IMR-90 (cell line): ENCODE data around the gene L3MBTL2.
A peak's percentile ranks its signal among the peaks of the same experiment; 100 is the strongest.

Experiments used
- BHLHE40 ChIP-seq: fragments of 150-350 bp; IDR thresholded peaks from 2 replicates; pipeline ENCODE4 v1.6.1; 2016; ENCODE audit warnings: mild to moderate bottlenecking, low read depth, low read length
- CEBPB ChIP-seq: IDR thresholded peaks from 2 replicates; pipeline ENCODE4 v1.6.1; 2012; ENCODE audit warnings: low read depth, low read length, improper control_type of control experiment
- CHD1 ChIP-seq: IDR thresholded peaks from 2 replicates; pipeline ENCODE4 v1.6.1; 2012; ENCODE audit warnings: low read depth, low read length, improper control_type of control experiment
- ELK1 ChIP-seq: fragments of 150-350 bp; IDR thresholded peaks from 2 replicates; pipeline ENCODE4 v1.6.1; 2016; ENCODE audit warnings: low read depth, mild to moderate bottlenecking, low read length, moderate library complexity, borderline replicate concordance
- MAFK ChIP-seq: IDR thresholded peaks from 2 replicates; pipeline ENCODE4 v1.6.1; 2012; ENCODE audit warnings: low read depth, low read length, improper control_type of control experiment
- MXI1 ChIP-seq: IDR thresholded peaks from 2 replicates; pipeline ENCODE4 v1.6.1; 2012; ENCODE audit warnings: low read depth, mild to moderate bottlenecking, low read length, moderate library complexity, borderline replicate concordance
- NFE2L2 ChIP-seq: fragments of 150-350 bp; IDR thresholded peaks from 2 replicates; pipeline ENCODE4 v1.6.1; 2016; ENCODE audit warnings: low read depth, mild to moderate bottlenecking, low read length
- POLR2A ChIP-seq: IDR thresholded peaks from 2 replicates; pipeline ENCODE4 v1.6.1; 2012; ENCODE audit warnings: mild to moderate bottlenecking, low read depth, low read length
- RAD21 ChIP-seq: IDR thresholded peaks from 2 replicates; pipeline ENCODE4 v1.6.1; 2012; ENCODE audit warnings: low read length, improper control_type of control experiment
- RCOR1 ChIP-seq: IDR thresholded peaks from 2 replicates; pipeline ENCODE4 v1.6.1; 2012; ENCODE audit warnings: mild to moderate bottlenecking, low read length, improper control_type of control experiment; ENCODE audit not compliant: insufficient replicate concordance
- RFX5 ChIP-seq: IDR thresholded peaks from 2 replicates; pipeline ENCODE4 v1.8.0; 2012; ENCODE audit warnings: low read depth, mild to moderate bottlenecking, low read length, moderate library complexity
- SMC3 ChIP-seq: fragments of 150-350 bp; IDR thresholded peaks from 2 replicates; pipeline ENCODE4 v1.6.1; 2016; ENCODE audit warnings: low read depth, mild to moderate bottlenecking, antibody characterized with exemption, low read length, moderate library complexity
- USF2 ChIP-seq: fragments of 150-350 bp; IDR thresholded peaks from 2 replicates; pipeline ENCODE4 v1.6.1; 2017; ENCODE audit warnings: mild to moderate bottlenecking, antibody characterized with exemption, low read length, low read depth
- TF ChIP-seq, protein P1 (sequence below): conservative IDR thresholded peaks from 2 replicates; pipeline ENCODE4 v1.5.1; 2012; ENCODE audit warnings: mild to moderate bottlenecking, low read depth, low read length, improper control_type of control experiment

- TF ChIP-seq, protein P1, sequence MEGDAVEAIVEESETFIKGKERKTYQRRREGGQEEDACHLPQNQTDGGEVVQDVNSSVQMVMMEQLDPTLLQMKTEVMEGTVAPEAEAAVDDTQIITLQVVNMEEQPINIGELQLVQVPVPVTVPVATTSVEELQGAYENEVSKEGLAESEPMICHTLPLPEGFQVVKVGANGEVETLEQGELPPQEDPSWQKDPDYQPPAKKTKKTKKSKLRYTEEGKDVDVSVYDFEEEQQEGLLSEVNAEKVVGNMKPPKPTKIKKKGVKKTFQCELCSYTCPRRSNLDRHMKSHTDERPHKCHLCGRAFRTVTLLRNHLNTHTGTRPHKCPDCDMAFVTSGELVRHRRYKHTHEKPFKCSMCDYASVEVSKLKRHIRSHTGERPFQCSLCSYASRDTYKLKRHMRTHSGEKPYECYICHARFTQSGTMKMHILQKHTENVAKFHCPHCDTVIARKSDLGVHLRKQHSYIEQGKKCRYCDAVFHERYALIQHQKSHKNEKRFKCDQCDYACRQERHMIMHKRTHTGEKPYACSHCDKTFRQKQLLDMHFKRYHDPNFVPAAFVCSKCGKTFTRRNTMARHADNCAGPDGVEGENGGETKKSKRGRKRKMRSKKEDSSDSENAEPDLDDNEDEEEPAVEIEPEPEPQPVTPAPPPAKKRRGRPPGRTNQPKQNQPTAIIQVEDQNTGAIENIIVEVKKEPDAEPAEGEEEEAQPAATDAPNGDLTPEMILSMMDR: 0 out of 2 replicates have a peak, but pooled peaks have one; percentile 6
- TF ChIP-seq CHD1: no peak
- no peak for TF ChIP-seq SMC3
- no peak for TF ChIP-seq RFX5
- no peak for TF ChIP-seq CEBPB
- TF ChIP-seq POLR2A: no peak
- no peak for TF ChIP-seq ELK1
- no peak for TF ChIP-seq RCOR1
- peak; percentile 95 for TF ChIP-seq USF2
- no peak for TF ChIP-seq MXI1
- no peak for TF ChIP-seq BHLHE40
- no peak for TF ChIP-seq RAD21
- TF ChIP-seq NFE2L2: no peak
- no peak for TF ChIP-seq MAFK
These were observed 7.8 kb upstream of the L3MBTL2 start for GRCh38 chr22:41197038-41197972.
